HG03103 (cell line): ENCODE measurements around the gene DHX32.

ENCODE experiments used
- ATAC-seq: cut with Tn5 transposase; IDR thresholded peaks from one replicate; pipeline ENCODE4 v1.9.1; 2021; ENCODE audit warnings: low read depth; ENCODE audit not compliant: unreplicated experiment

Gene DHX32

DNA sequence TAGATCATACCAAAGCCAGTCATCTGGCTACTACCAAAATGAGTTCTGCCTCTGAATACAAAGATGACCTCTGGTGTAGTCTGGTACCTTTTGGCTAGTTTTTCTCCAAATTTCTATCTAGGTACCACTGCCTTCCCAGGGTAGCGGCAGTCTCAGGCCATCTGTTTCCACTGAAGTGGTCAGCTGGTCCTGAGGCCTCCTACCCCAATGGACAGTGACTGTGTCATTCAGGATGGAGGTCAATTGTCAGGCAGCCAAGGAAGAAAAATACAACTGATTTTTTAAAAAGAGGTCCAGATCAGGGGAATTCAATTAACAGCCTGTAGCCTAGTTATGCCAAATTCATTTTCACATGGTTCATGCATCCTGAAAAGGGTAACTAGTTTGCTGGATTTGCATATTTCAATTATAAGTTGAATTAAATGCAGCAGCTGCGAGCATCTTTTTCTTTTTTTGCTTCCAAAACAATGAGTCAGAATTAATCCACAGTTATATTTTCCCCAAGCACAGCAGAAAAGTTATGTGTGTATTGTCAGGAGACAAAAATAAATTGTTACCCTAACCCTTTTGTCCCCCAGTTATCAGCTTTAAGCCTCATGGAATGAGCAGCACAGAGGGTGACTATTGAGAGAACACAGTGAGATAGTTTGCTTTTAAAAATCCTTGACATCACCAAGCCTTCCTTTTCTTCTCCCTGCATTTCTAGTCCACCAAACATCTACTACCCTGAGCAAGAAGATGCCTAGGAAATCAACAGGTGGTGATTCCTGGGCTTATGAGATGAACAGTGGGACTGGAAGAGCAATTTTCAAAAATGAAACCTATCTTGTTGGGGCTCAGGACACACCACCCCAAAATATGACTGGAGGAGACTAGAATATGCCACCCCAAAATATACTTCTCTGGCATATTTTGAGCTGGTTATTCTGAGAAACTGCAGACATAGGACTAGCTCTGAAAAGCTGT lies 30.0 kb downstream of the DHX32 start:
- no peak for ATAC-seq

DNA sequence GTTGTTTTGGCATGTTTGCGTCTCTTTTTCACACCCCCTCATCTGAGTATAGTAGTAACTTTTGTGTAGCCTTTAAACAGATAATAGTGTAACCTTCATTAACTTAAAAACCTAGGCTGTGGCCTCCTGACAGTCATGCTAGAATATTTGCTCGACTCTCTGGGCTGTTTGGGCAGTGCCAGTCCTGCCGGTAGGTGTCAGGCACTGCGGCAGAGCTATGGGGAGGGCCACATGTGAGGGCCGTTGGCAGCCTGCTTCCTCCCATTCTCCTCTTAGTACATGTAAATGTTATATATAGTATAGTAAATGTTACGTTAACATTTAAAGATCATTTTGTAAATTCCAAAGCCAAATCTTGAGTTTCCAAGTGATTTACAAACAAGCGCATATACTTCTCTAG lies 31.6 kb downstream of the DHX32 start:
- no peak for ATAC-seq

DNA sequence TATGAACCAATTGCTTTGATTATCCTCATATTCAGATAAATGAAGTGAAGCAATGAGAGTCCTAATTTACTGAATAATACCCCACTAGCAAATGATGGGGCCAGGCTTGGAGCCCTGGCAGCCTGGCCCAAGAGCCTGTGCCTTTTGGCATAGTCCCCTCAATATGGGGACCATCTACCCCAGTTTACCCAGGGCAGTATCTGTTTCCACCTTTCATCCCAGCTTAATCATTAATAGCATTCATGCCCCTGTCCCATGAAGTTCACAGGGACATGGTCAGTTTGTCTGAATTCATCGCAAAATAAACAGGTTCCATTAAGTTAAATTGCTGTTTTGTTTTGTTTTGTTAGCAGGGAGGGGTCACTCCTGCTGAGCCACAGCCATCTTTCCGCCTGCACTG lies 32.2 kb downstream of the DHX32 start:
- no peak for ATAC-seq

DNA sequence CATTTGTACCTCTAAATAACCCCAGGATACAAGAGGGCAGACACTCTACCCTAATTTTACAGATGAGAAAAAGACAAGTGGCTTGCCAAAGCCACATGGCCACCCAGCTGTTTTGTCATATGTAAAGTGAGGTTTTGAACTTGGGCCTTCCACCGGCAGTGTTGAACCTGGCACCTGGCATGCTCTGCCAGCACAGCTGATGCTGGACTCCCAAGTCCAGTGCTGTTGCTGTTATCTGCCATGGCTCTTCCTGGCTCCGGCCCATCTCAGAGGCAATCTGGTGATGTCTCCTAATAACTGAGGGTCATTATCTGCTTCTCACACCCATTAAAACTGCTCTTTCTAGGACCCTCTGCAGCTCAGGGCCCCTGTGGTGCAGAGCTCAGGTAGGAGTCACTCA lies 32.7 kb downstream of the DHX32 start:
- ATAC-seq: no peak

- ATAC-seq: no peak
Measured at GRCh38 chr10:125846894-125847293, 34.2 kb downstream of the DHX32 start.

DNA sequence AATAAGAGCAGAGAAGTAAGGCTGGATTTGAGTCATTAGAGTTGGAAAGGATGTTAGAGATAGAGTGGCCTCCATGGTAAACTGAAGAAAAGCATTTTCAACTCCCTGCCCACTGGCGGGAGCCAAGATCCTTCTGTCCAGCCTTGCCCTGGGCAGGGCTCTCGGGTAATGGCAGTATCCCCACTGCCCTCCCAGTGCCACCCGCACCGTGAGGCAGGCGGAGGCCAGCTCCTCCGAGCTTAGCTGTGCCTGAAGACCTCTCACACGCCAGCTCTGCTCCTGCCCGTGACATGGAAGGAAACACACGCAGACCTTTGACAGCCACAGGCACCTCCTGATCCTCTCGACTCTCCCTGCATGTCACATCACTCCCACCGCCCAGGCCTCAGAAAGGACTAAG lies 35.5 kb downstream of the DHX32 start:
- ATAC-seq: no peak

DNA sequence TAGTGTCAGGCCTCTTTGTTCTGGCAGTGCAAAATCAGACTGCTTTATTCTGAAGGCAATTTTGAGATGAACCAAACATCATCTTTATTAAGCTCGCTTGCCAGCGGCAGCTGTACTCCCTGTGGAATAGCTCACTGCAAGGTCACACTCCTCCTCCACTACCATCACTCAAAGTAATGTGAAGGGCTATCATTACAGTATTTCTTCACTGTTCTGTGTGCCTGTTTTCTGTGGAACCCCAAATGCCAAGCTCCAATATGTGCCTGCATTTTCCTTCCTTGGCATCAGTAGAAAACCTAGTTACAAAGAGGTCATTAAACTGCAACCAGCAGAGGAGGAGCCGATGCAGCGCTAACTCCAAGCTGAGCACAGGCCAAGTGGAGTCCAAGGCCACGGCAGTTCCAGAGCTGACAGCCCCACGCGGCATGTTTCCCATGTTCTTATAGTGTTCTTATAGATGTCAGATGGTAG lies 36.3 kb downstream of the DHX32 start:
- ATAC-seq: no peak

GRCh38 chr10:125843603-125844329 lies 37.3 kb downstream of the DHX32 start:
- ATAC-seq: no peak

DNA sequence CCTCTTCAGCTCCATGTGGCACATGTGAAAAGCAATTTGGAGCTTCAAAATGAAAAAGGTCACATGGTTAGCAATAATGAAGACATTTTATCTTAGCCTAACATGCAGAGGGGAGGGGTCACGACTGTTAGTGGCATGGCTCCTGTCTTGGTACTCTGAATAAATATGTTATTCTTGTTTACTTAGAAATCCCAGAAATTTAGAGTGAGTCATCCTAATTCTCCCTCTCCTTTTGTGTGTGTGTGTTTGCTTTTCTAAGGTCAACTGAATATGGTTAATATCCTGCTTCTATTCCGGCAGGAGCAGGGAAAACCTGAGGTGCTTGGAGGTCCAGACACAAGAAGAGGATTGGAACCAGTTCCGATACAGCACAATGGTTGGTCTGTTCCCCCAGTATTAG lies 40.1 kb downstream of the DHX32 start:
- ATAC-seq: no peak

GRCh38 chr10:125840406-125840805 lies 40.7 kb downstream of the DHX32 start:
- no peak for ATAC-seq

- ATAC-seq: no peak
Measured at GRCh38 chr10:125838802-125839575, 42.1 kb downstream of the DHX32 start.

DNA sequence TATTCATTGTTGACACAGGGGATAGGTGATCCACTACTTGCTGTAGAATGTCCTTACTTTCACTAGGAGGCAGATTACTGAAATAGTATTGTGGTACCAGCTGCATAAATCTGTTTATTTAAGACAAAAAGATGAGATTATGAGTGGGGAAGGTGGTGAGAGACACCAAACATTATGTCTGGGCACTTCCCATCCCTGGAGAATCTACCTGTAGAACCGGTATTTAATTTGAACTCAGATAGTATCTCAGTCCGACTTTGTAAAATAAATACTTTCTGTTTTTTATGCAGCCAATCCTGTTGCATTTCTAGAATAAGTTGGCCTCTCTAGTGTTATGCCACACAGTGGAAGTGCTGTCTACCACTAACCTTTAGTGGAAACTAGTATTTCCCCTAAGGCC lies 44.3 kb downstream of the DHX32 start:
- ATAC-seq: no peak

GRCh38 chr10:125828311-125828710 lies 52.8 kb downstream of the DHX32 start:
- no peak for ATAC-seq

DNA sequence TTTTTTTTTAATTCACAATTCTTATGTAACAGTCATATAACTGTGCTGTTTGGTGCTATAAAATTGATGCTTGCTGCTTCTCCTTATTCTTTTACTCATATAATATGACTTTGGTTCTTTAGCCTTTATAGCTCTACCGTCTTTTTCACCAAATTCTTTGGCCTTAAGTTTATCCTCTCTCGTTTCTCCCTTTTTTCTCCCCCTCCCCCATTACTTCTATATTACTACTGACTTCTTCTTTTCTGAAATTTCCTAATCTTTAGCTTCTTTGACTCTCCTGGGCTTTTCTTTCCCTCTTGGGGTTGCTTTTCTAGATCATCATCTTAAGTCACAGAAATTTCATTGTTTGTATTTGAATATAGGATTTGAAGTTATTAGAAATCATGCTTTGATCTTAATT lies 54.0 kb downstream of the DHX32 start:
- ATAC-seq: no peak

DNA sequence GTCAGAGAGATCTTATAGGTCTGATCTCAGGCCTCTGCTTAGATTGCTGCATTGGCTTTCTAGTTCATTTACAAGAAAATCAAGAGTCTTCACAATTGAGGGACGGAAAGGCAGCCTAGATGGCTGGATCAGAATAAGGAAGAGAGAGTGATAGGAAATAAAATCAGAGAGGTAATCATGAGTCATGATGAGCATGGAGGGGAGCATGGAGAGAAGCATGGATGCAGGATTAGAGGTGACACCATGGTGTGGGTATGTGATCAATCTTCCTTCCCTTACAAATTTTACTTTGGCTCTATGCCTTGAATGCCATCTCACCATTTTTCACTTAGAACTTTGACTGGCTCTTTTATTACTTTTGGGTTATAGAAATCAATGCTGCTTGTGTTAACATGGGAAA lies 56.4 kb downstream of the DHX32 start:
- no peak for ATAC-seq

- no peak for ATAC-seq
Measured at GRCh38 chr10:125823663-125824251, 57.3 kb downstream of the DHX32 start.

GRCh38 chr10:125822878-125823662 lies 58.0 kb downstream of the DHX32 start, which contains the start of the genes BCCIP and UROS:
Gene BCCIP, plus strand, starts transcription at chr10:125823546. Its CDS starts 12 bp downstream, at chr10:125823558.
Gene UROS, minus strand, starts transcription at chr10:125823258. Its CDS starts 6,759 bp downstream, at chr10:125816499.
- ATAC-seq: peak; percentile 72

DNA sequence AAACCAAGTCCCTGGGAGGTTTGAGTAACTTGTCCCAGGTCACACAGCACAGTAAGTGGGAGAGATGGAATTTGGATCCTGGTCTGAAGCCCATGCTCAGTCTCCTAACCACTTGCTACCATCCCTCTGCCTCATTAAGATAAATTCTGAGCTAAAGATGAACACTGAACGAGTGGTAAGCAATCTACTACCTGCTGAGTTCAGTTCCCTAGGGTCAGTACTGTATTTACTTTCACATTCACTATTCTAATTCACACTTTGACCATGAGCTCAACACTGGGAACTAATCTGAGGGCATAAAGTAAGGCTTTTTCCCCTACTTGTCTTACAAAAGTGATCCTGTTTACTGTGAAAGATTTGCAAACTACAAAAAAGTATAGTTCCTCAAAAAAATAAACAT lies 60.4 kb downstream of the DHX32 start:
- peak; percentile 40 for ATAC-seq

- no peak for ATAC-seq
Measured at GRCh38 chr10:125817337-125817946, 63.6 kb downstream of the DHX32 start.
